Epithelial cell of proximal tubule (primary cell): ENCODE measurements around the gene SF3B1. TPM values are rescaled to one million over a fixed set of nuclear protein-coding genes. Genes with fewer than 3 reads are reported as not detected.
"Not testable (repeated sequence)": the region's sequence is repeated elsewhere in the genome, so short reads cannot be mapped to it uniquely, and the experiment has no call there.

Experiments
- DNase-seq: peaks from one replicate; pipeline ENCODE4 v3.0.0-alpha.2; 2011; ENCODE audit warnings: low read depth
- H3K4me3 ChIP-seq: 2 replicates; pipeline ENCODE4 v1.5.1; 2011; ENCODE audit warnings: low read depth, mild to moderate bottlenecking, low read length
- total RNA-seq: library from RNA; depleted of rRNA; stranded (reverse); fragments of >200 nt; gene quantifications from 2 replicates; pipeline ENCODE4 v1.2.3, GENCODE V29; 2015
- TF ChIP-seq, protein P1 (sequence below): conservative IDR thresholded peaks from 2 replicates; pipeline ENCODE4 v1.5.1; 2012; ENCODE audit warnings: low read depth, mild to moderate bottlenecking, low read length

Gene SF3B1
- total RNA-seq, 1 donor from 2014 or later = 135 TPM

- TF ChIP-seq, protein P1, sequence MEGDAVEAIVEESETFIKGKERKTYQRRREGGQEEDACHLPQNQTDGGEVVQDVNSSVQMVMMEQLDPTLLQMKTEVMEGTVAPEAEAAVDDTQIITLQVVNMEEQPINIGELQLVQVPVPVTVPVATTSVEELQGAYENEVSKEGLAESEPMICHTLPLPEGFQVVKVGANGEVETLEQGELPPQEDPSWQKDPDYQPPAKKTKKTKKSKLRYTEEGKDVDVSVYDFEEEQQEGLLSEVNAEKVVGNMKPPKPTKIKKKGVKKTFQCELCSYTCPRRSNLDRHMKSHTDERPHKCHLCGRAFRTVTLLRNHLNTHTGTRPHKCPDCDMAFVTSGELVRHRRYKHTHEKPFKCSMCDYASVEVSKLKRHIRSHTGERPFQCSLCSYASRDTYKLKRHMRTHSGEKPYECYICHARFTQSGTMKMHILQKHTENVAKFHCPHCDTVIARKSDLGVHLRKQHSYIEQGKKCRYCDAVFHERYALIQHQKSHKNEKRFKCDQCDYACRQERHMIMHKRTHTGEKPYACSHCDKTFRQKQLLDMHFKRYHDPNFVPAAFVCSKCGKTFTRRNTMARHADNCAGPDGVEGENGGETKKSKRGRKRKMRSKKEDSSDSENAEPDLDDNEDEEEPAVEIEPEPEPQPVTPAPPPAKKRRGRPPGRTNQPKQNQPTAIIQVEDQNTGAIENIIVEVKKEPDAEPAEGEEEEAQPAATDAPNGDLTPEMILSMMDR = no peak
- DNase-seq = no peak
- H3K4me3 ChIP-seq = no peak overlapping the region
Measured at GRCh38 chr2:197391220-197391717, 43.6 kb downstream of the SF3B1 start.

GRCh38 chr2:197388866-197389587 lies 45.8 kb downstream of the SF3B1 start:
- TF ChIP-seq, protein P1 = no peak
- no peak for DNase-seq
- no peak overlapping the region for H3K4me3 ChIP-seq

DNA sequence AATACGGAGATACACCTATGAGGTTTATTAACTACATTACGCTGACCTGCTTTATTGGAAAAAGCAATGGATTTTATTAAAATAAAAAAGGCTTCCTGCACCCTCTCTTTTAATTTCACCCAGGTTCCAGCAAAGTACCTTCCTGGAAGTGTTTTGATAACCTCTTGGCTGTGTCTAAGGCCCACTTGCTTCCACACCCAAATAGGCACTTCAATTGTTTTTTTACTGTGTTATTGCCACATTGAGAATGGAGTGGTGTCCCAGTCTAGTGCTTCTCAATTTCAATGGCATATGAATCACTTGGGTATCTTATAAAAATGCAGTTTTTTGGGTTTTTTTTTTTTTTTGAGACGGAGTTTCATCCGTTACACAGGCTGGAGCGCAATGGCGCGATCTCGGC lies 47.6 kb downstream of the SF3B1 start:
- no peak overlapping the region for H3K4me3 ChIP-seq
- TF ChIP-seq, protein P1 = no peak
- DNase-seq = no peak

- TF ChIP-seq, protein P1 = no peak
- DNase-seq = no peak
- no peak overlapping the region for H3K4me3 ChIP-seq
Measured at GRCh38 chr2:197386242-197386641, 48.6 kb downstream of the SF3B1 start.

DNA sequence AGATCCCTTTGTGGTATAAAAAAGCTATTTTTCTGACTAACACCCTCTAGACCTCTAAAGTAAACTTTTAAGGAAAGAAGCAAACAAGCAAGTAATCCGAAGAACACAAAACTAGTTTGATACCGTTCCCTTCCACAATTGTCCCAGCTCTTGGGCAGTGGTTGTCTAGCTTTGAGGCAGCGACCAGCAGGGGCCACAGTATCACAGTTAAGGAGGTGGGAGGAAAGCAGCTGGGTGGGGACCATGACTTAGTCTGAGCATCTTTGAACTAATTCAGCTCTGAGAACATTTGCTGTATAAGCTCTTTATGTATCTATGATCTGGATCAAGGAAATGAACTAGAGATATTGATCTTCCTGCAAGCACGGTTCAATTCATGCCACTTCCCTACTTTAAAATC lies 51.0 kb downstream of the SF3B1 start:
- no peak overlapping the region for H3K4me3 ChIP-seq
- no peak for DNase-seq
- TF ChIP-seq, protein P1 = no peak

DNA sequence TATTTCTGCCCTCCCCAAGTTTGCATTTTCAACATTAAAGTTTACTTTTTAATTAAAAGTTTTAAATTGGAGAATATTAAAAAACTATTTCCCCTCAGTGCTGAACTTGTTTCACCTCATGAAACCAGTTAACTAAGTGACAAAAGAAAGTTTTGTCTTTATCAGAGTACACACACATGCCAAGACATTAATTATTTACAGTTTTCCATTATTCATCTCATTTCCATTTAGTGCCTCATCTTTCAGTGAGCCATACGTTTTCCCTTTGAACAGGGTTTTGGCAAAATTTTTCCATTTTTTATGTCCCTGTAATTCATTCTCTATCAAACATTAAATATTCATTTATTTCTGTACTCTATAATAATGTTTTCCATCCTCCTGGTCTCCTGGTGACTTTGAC lies 53.2 kb downstream of the SF3B1 start:
- no peak for DNase-seq
- no peak overlapping the region for H3K4me3 ChIP-seq
- TF ChIP-seq, protein P1 = no peak

DNA sequence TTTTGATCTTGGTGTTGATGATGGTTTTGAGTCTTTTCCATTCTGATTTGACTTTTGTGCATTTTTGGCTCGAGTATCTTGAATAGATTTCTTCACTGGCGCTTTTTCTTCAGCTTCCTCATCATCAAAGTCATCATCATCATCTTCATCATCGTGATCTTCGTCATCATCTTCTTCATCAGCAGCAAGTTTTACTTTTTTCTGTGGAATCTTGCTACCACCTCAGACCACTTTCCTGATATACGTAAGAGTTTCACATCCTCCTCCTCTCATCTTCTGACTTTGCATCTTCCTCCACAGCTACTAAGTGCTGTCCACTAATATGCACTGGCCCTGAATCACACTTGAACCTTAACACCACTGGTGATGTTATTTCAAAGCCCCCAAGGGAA lies 54.9 kb downstream of the SF3B1 start:
- DNase-seq, H3K4me3 ChIP-seq: not testable (repeated sequence)

- DNase-seq, H3K4me3 ChIP-seq: not testable (repeated sequence)
Measured at GRCh38 chr2:197379308-197379917, 55.4 kb downstream of the SF3B1 start.
